ENCODE measurements around the gene PTPN22.

PTPN22 gene

GRCh38 chr1:113780374-113781146 is 91.0 kb downstream of the PTPN22 start:
- no peak for DNase-seq (ENCODE audit: low spot score)
- Histone ChIP-seq H3K23ac (ENCODE audit: low read depth, low read length, poor library complexity) (no peak overlapping the region), H2BK120ac (ENCODE audit: low read depth, low read length) (no peak overlapping the region), H2AFZ (ENCODE audit: low read length) (no peak overlapping the region), H4K8ac (ENCODE audit: low read depth, low read length) (no peak overlapping the region), H3K4ac (ENCODE audit: low read length) (no peak overlapping the region), H3K4me2 (ENCODE audit: insufficient read depth, low read length, poor library complexity, severe bottlenecking) (no peak overlapping the region), H3K9ac (ENCODE audit: low read depth, low read length, poor library complexity) (no peak overlapping the region), H4K91ac (ENCODE audit: low read depth, low read length, poor library complexity) (no peak overlapping the region), H2BK12ac (ENCODE audit: low read length) (no peak overlapping the region), H3K4me3 (ENCODE audit: low read length in 2 of 2) (no peak overlapping the region), H2BK5ac (ENCODE audit: low read length) (no peak overlapping the region), H2AK5ac (ENCODE audit: low read depth, low read length) (no peak overlapping the region), H3K27me3 (ENCODE audit: control insufficient read depth in 3 of 3, insufficient read depth in 3 of 3, low read depth in 1 of 3, low read length in 3 of 3) (no peaks in the 10 kb centered on the region), H3K4me1 (ENCODE audit: control insufficient read depth in 2 of 2, insufficient read depth in 1 of 2, low read depth in 1 of 2, low read length in 2 of 2) (no peaks in the 10 kb centered on the region), H3K27ac (replicated peaks; ENCODE audit: low read length) (no peak overlapping the region), H3K36me3 (replicated peaks in 1 of 2; ENCODE audit: control insufficient read depth in 2 of 2, insufficient read depth in 2 of 2, low read length in 2 of 2) (peaks cover 3 to 26% of the 10 kb centered on the region in 2 donors), H2BK15ac (ENCODE audit: low read length) (no peak overlapping the region), H3K79me1 (ENCODE audit: low read depth, low read length) (no peaks in the 10 kb centered on the region), H3K14ac (ENCODE audit: low read length) (no peak overlapping the region), H3K9me3 (replicated peaks in 1 of 2; ENCODE audit: control insufficient read depth in 2 of 2, insufficient read depth in 1 of 2, low read depth in 1 of 2, low read length in 2 of 2) (no peaks in the 10 kb centered on the region), H3K18ac (ENCODE audit: low read length) (no peak overlapping the region)
- no CpG with 5 or more reads among the region's 5 CpGs for whole genome bisulfite sequencing, 2 donors (ENCODE audit: extremely low coverage in 2 of 2, insufficient read length in 2 of 2, insufficient replicate concordance in 1 of 2)

DNA sequence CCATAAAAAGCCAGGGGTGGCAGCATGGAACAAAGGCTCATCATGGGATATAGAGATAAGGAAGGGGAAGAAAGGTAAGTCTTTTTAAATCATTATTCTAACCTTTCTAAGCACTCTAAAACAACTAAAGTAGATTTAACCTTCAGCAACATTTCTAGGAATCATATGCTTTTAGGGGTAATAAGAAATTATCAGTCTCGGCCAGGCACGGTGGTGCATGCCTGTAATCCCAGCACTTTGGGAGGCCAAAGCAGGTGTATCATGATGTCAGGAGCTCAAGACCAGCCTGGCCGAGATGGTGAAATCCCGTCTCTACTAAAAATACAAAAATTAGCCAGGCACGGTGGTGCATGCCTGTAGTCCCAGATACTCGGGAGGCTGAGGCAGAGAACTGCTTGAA is 92.0 kb downstream of the PTPN22 start:
- no CpG with 5 or more reads among the region's 6 CpGs for WGBS, 2 donors (ENCODE audit: extremely low coverage in 2 of 2, insufficient read length in 2 of 2, insufficient replicate concordance in 1 of 2)

GRCh38 chr1:113777561-113777960 is 94.0 kb downstream of the PTPN22 start:
- Histone ChIP-seq H3K79me1 (ENCODE audit: low read depth, low read length) (no peaks in the 10 kb centered on the region), H2BK15ac (ENCODE audit: low read length) (no peak overlapping the region), H4K91ac (ENCODE audit: low read depth, low read length, poor library complexity) (no peak overlapping the region), H3K9ac (ENCODE audit: low read depth, low read length, poor library complexity) (no peak overlapping the region), H3K18ac (ENCODE audit: low read length) (no peak overlapping the region), H3K36me3 (replicated peaks in 1 of 2; ENCODE audit: control insufficient read depth in 2 of 2, insufficient read depth in 2 of 2, low read length in 2 of 2) (peaks cover 5 to 50% of the 10 kb centered on the region in 2 donors), H2AK5ac (ENCODE audit: low read depth, low read length) (no peak overlapping the region), H4K8ac (ENCODE audit: low read depth, low read length) (no peak overlapping the region), H3K4me1 (ENCODE audit: control insufficient read depth in 2 of 2, insufficient read depth in 1 of 2, low read depth in 1 of 2, low read length in 2 of 2) (no peaks in the 10 kb centered on the region), H2BK5ac (ENCODE audit: low read length) (no peak overlapping the region), H3K9me3 (replicated peaks in 1 of 2; ENCODE audit: control insufficient read depth in 2 of 2, insufficient read depth in 1 of 2, low read depth in 1 of 2, low read length in 2 of 2) (no peaks in the 10 kb centered on the region), H3K4me2 (ENCODE audit: insufficient read depth, low read length, poor library complexity, severe bottlenecking) (no peak overlapping the region), H3K23ac (ENCODE audit: low read depth, low read length, poor library complexity) (no peak overlapping the region), H2BK120ac (ENCODE audit: low read depth, low read length) (no peak overlapping the region), H3K4me3 (ENCODE audit: low read length in 2 of 2) (no peak overlapping the region), H2AFZ (ENCODE audit: low read length) (no peak overlapping the region), H2BK12ac (ENCODE audit: low read length) (no peak overlapping the region), H3K14ac (ENCODE audit: low read length) (no peak overlapping the region), H3K27ac (replicated peaks; ENCODE audit: low read length) (no peak overlapping the region), H3K4ac (ENCODE audit: low read length) (no peak overlapping the region), H3K27me3 (ENCODE audit: control insufficient read depth in 3 of 3, insufficient read depth in 3 of 3, low read depth in 1 of 3, low read length in 3 of 3) (no peaks in the 10 kb centered on the region)
- WGBS, 2 donors (ENCODE audit: extremely low coverage in 2 of 2, insufficient read length in 2 of 2, insufficient replicate concordance in 1 of 2) = no CpG with 5 or more reads among the region's 4 CpGs
- DNase-seq (ENCODE audit: low spot score) = no peak

More for the DNA sequence above, 92.0 kb downstream of the PTPN22 start:
- Histone ChIP-seq H3K4me2 (ENCODE audit: insufficient read depth, low read length, poor library complexity, severe bottlenecking) (no peak overlapping the region), H3K4me3 (ENCODE audit: low read length in 2 of 2) (no peak overlapping the region), H3K36me3 (replicated peaks in 1 of 2; ENCODE audit: control insufficient read depth in 2 of 2, insufficient read depth in 2 of 2, low read length in 2 of 2) (peaks cover 4 to 36% of the 10 kb centered on the region in 2 donors), H2BK5ac (ENCODE audit: low read length) (no peak overlapping the region), H3K23ac (ENCODE audit: low read depth, low read length, poor library complexity) (no peak overlapping the region), H2AK5ac (ENCODE audit: low read depth, low read length) (no peak overlapping the region), H2BK120ac (ENCODE audit: low read depth, low read length) (no peak overlapping the region), H3K9ac (ENCODE audit: low read depth, low read length, poor library complexity) (no peak overlapping the region), H3K27me3 (ENCODE audit: control insufficient read depth in 3 of 3, insufficient read depth in 3 of 3, low read depth in 1 of 3, low read length in 3 of 3) (no peaks in the 10 kb centered on the region), H2BK12ac (ENCODE audit: low read length) (no peak overlapping the region), H3K18ac (ENCODE audit: low read length) (no peak overlapping the region), H2BK15ac (ENCODE audit: low read length) (no peak overlapping the region), H3K4ac (ENCODE audit: low read length) (no peak overlapping the region), H3K79me1 (ENCODE audit: low read depth, low read length) (no peaks in the 10 kb centered on the region), H3K4me1 (ENCODE audit: control insufficient read depth in 2 of 2, insufficient read depth in 1 of 2, low read depth in 1 of 2, low read length in 2 of 2) (no peaks in the 10 kb centered on the region), H4K91ac (ENCODE audit: low read depth, low read length, poor library complexity) (no peak overlapping the region), H3K27ac (replicated peaks; ENCODE audit: low read length) (no peak overlapping the region), H3K14ac (ENCODE audit: low read length) (no peak overlapping the region), H4K8ac (ENCODE audit: low read depth, low read length) (no peak overlapping the region), H3K9me3 (replicated peaks in 1 of 2; ENCODE audit: control insufficient read depth in 2 of 2, insufficient read depth in 1 of 2, low read depth in 1 of 2, low read length in 2 of 2) (no peaks in the 10 kb centered on the region), H2AFZ (ENCODE audit: low read length) (no peak overlapping the region)
- DNase-seq (ENCODE audit: low spot score) = no peak

DNA sequence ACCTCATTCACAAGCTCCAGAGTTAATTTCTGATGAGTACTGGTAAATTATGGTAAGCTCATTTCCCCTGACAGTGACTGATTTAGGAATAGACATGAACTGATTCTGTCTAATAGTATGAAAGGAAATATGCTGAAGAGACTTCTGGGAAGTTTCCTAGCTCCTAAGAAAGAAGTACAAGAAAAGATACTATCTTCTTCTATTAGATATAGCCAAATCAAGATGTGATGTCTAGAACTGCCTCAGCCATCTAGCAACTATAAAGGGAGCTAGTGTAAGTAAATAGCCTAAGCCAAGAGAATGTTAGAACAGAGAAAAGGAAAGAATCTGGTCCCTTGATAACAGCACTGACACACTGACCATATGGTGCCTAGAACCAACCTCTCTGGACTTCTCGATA is 101.5 kb downstream of the PTPN22 start:
- DNase-seq (ENCODE audit: low spot score) = no peak
- Histone ChIP-seq H3K18ac (ENCODE audit: low read length) (no peak overlapping the region), H2BK15ac (ENCODE audit: low read length) (no peak overlapping the region), H3K9me3 (replicated peaks in 1 of 2; ENCODE audit: control insufficient read depth in 2 of 2, insufficient read depth in 1 of 2, low read depth in 1 of 2, low read length in 2 of 2) (no peaks in the 10 kb centered on the region), H3K36me3 (replicated peaks in 1 of 2; ENCODE audit: control insufficient read depth in 2 of 2, insufficient read depth in 2 of 2, low read length in 2 of 2) (peaks cover 4 to 58% of the 10 kb centered on the region in 2 donors), H3K9ac (ENCODE audit: low read depth, low read length, poor library complexity) (no peak overlapping the region), H3K27ac (replicated peaks; ENCODE audit: low read length) (peak overlapping the region; percentile 39), H3K4me1 (ENCODE audit: control insufficient read depth in 2 of 2, insufficient read depth in 1 of 2, low read depth in 1 of 2, low read length in 2 of 2) (peaks cover 2 to 21% of the 10 kb centered on the region in 2 donors), H3K23ac (ENCODE audit: low read depth, low read length, poor library complexity) (no peak overlapping the region), H2BK120ac (ENCODE audit: low read depth, low read length) (no peak overlapping the region), H2AK5ac (ENCODE audit: low read depth, low read length) (no peak overlapping the region), H3K79me1 (ENCODE audit: low read depth, low read length) (no peaks in the 10 kb centered on the region), H2BK12ac (ENCODE audit: low read length) (no peak overlapping the region), H3K14ac (ENCODE audit: low read length) (no peak overlapping the region), H4K8ac (ENCODE audit: low read depth, low read length) (no peak overlapping the region), H3K4me3 (ENCODE audit: low read length in 2 of 2) (no peak overlapping the region), H3K4ac (ENCODE audit: low read length) (no peak overlapping the region), H3K4me2 (ENCODE audit: insufficient read depth, low read length, poor library complexity, severe bottlenecking) (no peak overlapping the region), H3K27me3 (ENCODE audit: control insufficient read depth in 3 of 3, insufficient read depth in 3 of 3, low read depth in 1 of 3, low read length in 3 of 3) (no peaks in the 10 kb centered on the region), H4K91ac (ENCODE audit: low read depth, low read length, poor library complexity) (no peak overlapping the region), H2AFZ (ENCODE audit: low read length) (no peak overlapping the region), H2BK5ac (ENCODE audit: low read length) (no peak overlapping the region)
- WGBS, 2 donors (ENCODE audit: extremely low coverage in 2 of 2, insufficient read length in 2 of 2, insufficient replicate concordance in 1 of 2) = no CpG with 5 or more reads among the region's 1 CpG

All from neuronal stem cell (in vitro differentiated cells).